HCT116 (cell line): ENCODE measurements around the gene CACNG6. TPM values are rescaled to one million over a fixed set of nuclear protein-coding genes. Genes with fewer than 3 reads are reported as not detected.
A peak's percentile ranks its signal among the peaks of the same experiment; 100 is the strongest.
"Not testable (repeated sequence)": the region's sequence is repeated elsewhere in the genome, so short reads cannot be mapped to it uniquely, and the experiment has no call there.

Experiments used
- ATAC-seq: fragments of 200-7000 bp; cut with Tn5 transposase; 2 replicates; pipeline ENCODE4 v1.9.1; 2020; ENCODE audit warnings: mild to moderate bottlenecking, moderate library complexity
- BruUV-seq: library from RNA; stranded (reverse); fragments of 400-500 nt; replicated peaks from 2 replicates; lab custom pipeline; 2021; lab: Mats Ljungman, UMichigan
- CTCF ChIA-PET: fragments of 300-600 bp; sonication (Branson Sonifier 250); formaldehyde crosslinking; loops from one replicate; lab custom pipeline; 2021; ENCODE audit warnings: antibody characterized with exemption; lab: Charles Lee
- POLR2A ChIA-PET: fragments of 300-600, 350-600 bp; sonication (Branson Sonifier 250); formaldehyde crosslinking; loops from one replicate; lab custom pipeline; 2021; ENCODE audit warnings: antibody characterized with exemption; lab: Charles Lee
- RAD21 ChIA-PET, 2 experiments: fragments of 300-600 bp; sonication (Branson Sonifier 250); formaldehyde crosslinking; loops; one replicate each; lab custom pipeline; 2023; ENCODE audit warnings: low total read pairs in 2 of 2; ENCODE audit not compliant: uncharacterized antibody in 2 of 2, unreplicated experiment in 2 of 2, low non-redundant PET in 1 of 2; lab: Charles Lee
- DNase-seq: peaks from one replicate; pipeline ENCODE4 v3.0.0-alpha.2; 2010; ENCODE audit warnings: low read depth, low spot score
- H2AFZ ChIP-seq: fragments of 200-600 bp; shearing (Covaris generic), sonication (generic); 2 replicates; pipeline ENCODE4 v1.6.1; 2017; ENCODE audit warnings: low read depth, mixed run types, mixed read lengths, antibody characterized with exemption, low read length; ENCODE audit not compliant: poor library complexity, severe bottlenecking
- H3K27ac ChIP-seq: 2 replicates; pipeline ENCODE4 v1.5.1; 2012; ENCODE audit warnings: low read depth, low read length
- H3K27me3 ChIP-seq: fragments of 200-600 bp; sonication (generic); 2 replicates; pipeline ENCODE4 v1.6.1; 2016; ENCODE audit warnings: mixed run types, low read length, mixed read lengths; ENCODE audit not compliant: insufficient read depth
- H3K36me3 ChIP-seq, 2 experiments: fragments of 200-500 bp in 1 of 2; fragments of 200-600 bp in 1 of 2; sonication (Bioruptor generic) in 1 of 2; sonication (generic) in 1 of 2; 2 replicates each; pipeline versions ENCODE4 v1.5.1 to v1.6.1; 2014 to 2016; ENCODE audit warnings: low read length in 2 of 2, inconsistent platforms in 1 of 2, mixed read lengths in 1 of 2, mixed run types in 1 of 2; ENCODE audit not compliant: insufficient read depth in 2 of 2, control insufficient read depth in 1 of 2
- H3K4me1 ChIP-seq, 2 experiments: fragments of 200-600 bp in 1 of 2; sonication (generic) in 1 of 2; 2 replicates each; pipeline versions ENCODE4 v1.5.1 to v1.6.1; 2012 to 2017; ENCODE audit warnings: low read length in 2 of 2, inconsistent platforms in 1 of 2, mild to moderate bottlenecking in 1 of 2, mixed read lengths in 1 of 2, mixed run types in 1 of 2, moderate library complexity in 1 of 2; ENCODE audit not compliant: insufficient read depth in 2 of 2, control insufficient read depth in 1 of 2
- H3K4me2 ChIP-seq: fragments of 200-600 bp; sonication (generic); 2 replicates; pipeline ENCODE4 v1.6.1; 2017; ENCODE audit warnings: mixed run types, low read length, mixed read lengths
- H3K4me3 ChIP-seq, 2 experiments: fragments of 200-600 bp in 1 of 2; sonication (generic) in 1 of 2; replicated peaks in 1 of 2; 2 replicates each; pipeline ENCODE4 v1.5.1; 2011 to 2016; ENCODE audit warnings: low read length in 2 of 2, control low read depth in 1 of 2, low read depth in 1 of 2, mild to moderate bottlenecking in 1 of 2, mixed read lengths in 1 of 2, mixed run types in 1 of 2
- H3K79me2 ChIP-seq: fragments of 200-600 bp; sonication (generic); 2 replicates; pipeline ENCODE4 v1.6.1; 2017; ENCODE audit warnings: mild to moderate bottlenecking, mixed run types, low read length, moderate library complexity, mixed read lengths; ENCODE audit not compliant: insufficient read depth
- H3K9ac ChIP-seq: fragments of 200-600 bp; sonication (generic); 2 replicates; pipeline ENCODE4 v1.6.1; 2016; ENCODE audit warnings: low read length, mixed read lengths
- H3K9me2 ChIP-seq: fragments of 200-600 bp; sonication (generic), shearing (Covaris generic); 2 replicates; pipeline ENCODE4 v1.6.1; 2017; ENCODE audit warnings: mixed run types, mild to moderate bottlenecking, moderate library complexity; ENCODE audit not compliant: insufficient read depth
- H3K9me3 ChIP-seq, 2 experiments: fragments of 200-500 bp in 1 of 2; fragments of 200-600 bp in 1 of 2; sonication (Bioruptor generic) in 1 of 2; sonication (generic) in 1 of 2; 2 replicates each; pipeline ENCODE4 v1.6.1; 2014 to 2017; ENCODE audit warnings: low read length in 2 of 2, mixed read lengths in 2 of 2, inconsistent platforms in 1 of 2, low read depth in 1 of 2, mild to moderate bottlenecking in 1 of 2, mixed run types in 1 of 2, moderate library complexity in 1 of 2; ENCODE audit not compliant: control insufficient read depth in 1 of 2, insufficient read depth in 1 of 2
- H4K20me1 ChIP-seq: fragments of 200-600 bp; sonication (generic), shearing (Covaris generic); 2 replicates; pipeline ENCODE4 v1.6.1; 2017; ENCODE audit warnings: mixed run types, mild to moderate bottlenecking, moderate library complexity; ENCODE audit not compliant: insufficient read depth
- CTCF ChIP-seq, 3 experiments: fragments of 200-600 bp in 1 of 3; sonication (generic) in 1 of 3; IDR thresholded peaks in 2 of 3; conservative IDR thresholded peaks in 1 of 3; 2 replicates each; pipeline ENCODE4 v1.5.1; 2012 to 2017; ENCODE audit warnings: low read depth in 2 of 3, low read length in 2 of 3, antibody characterized with exemption in 1 of 3, borderline replicate concordance in 1 of 3, control low read depth in 1 of 3, mild to moderate bottlenecking in 1 of 3, mixed read lengths in 1 of 3, mixed run types in 1 of 3, moderate library complexity in 1 of 3; ENCODE audit not compliant: insufficient read depth in 1 of 3
- ELF1 ChIP-seq: IDR thresholded peaks from 2 replicates; pipeline ENCODE4 v1.6.1; 2012; ENCODE audit warnings: low read depth, borderline replicate concordance
- RAD21 ChIP-seq: IDR thresholded peaks from 2 replicates; pipeline ENCODE4 v1.6.1; 2012; ENCODE audit warnings: low read depth, mild to moderate bottlenecking
- intact Hi-C: fragments of 100-400 bp; cut with micrococcal nuclease; formaldehyde crosslinking; loops from 2 replicates; pipeline ENCODE4 v1.10.0; 2022
- total RNA-seq: library from RNA; stranded (reverse); gene quantifications from one replicate; pipeline ENCODE4 v1.2.1, GENCODE V29; 2021; ENCODE audit not compliant: unreplicated experiment

CACNG6 gene
- total RNA-seq, 1 experiment from 2014 or later: 0.15 TPM

DNA sequence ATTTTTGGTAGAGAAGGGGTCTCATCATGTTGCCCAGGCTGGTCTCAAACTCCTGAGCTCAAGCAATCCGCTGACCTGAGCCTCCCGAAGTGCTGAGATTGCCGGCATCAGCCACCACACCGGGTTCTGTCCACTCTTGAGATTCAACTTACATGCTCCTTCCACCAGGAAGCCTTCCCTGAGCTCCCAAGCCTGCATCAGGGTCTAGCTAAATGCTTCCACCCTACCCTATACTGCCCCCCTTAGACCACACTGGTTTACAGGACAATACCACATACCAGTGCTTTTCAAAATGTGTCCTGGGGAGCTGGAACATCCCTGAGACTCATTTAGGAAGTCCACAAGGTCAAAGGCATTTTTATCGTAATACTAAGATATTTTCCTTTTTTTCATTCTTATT, 43.8 kb upstream of the CACNG6 start:
- no peak overlapping the region for H3K4me3 ChIP-seq
- no peak overlapping the region for H3K27ac ChIP-seq
- H3K9me3 ChIP-seq: no peaks in the 10 kb centered on the region
- ChIA-PET POLR2A (interaction anchor here (1.6 kb wide), 1 partner anchor 33 kb away, joined by 5 read pairs; no protein-coding TSS in a partner anchor), CTCF (interaction anchor here (0.6 to 1.7 kb wide), 9 partner anchors 8 to 139 kb away, joined by 3 to 13 read pairs (median 3); no protein-coding TSS in a partner anchor), RAD21 (interaction anchor here in 1 of 2 experiments (0.9 to 1.2 kb wide), 2 partner anchors 76 to 139 kb away, joined by 3 read pairs; no protein-coding TSS in a partner anchor)
- DNase-seq (peak; percentile 47), ATAC-seq (peak; percentile 92)
- H3K4me1 ChIP-seq: no peaks in the 10 kb centered on the region
- no TSS peak for BruUV-seq
- no peak overlapping the region for H3K9ac ChIP-seq
- H3K27me3 ChIP-seq: no peaks in the 10 kb centered on the region
- H3K4me2 ChIP-seq: no peak overlapping the region
- intact Hi-C loops: no loop called here
- no peaks in the 10 kb centered on the region for H3K36me3 ChIP-seq
- H3K9me2 ChIP-seq: no peaks in the 10 kb centered on the region
- H2AFZ ChIP-seq: no peak overlapping the region
- no peaks in the 10 kb centered on the region for H4K20me1 ChIP-seq
- H3K79me2 ChIP-seq: no peaks in the 10 kb centered on the region
- no peak for TF ChIP-seq ELF1
- peak; percentile 32 to 51 (median 47); a peak in 5 of 6 replicates for TF ChIP-seq CTCF (IDR thresholded peaks at IDR 0.05 in 2 of 3, conservative IDR thresholded peaks at IDR 0.05 in 1 of 3; ENCODE audit: borderline replicate concordance in 1 of 3, insufficient read depth in 1 of 3, low read depth in 2 of 3, low read length in 2 of 3)
- TF ChIP-seq RAD21: peak; percentile 60
- TF ChIP-seq, all 23 proteins: peak for 2

DNA sequence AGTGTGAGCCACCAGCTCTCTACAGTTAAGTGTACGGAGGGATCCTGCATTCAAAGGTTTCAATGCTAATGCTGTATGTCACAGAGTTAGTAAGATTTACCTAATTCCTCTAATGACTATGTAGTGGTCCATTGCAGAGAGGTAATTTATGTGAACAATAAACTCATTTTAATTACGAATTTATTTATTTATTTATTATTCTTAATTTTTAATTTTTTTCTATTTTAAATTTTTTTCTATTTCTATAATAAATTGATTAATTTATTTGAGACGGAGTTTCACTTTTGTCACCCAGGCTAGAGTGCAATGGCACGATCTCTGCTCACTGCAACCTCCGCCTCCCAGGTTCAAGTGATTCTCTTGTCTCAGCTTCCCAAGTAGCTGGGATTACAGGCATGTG, 42.8 kb upstream of the CACNG6 start:
- POLR2A ChIA-PET: not testable (repeated sequence)

More for the DNA sequence above, 42.8 kb upstream of the CACNG6 start:
- H3K4me3 ChIP-seq, H3K9me3 ChIP-seq, ATAC-seq, H3K4me1 ChIP-seq, H3K36me3 ChIP-seq, H3K27ac ChIP-seq, H3K79me2 ChIP-seq, H3K9me2 ChIP-seq, H2AFZ ChIP-seq, BruUV-seq, H3K9ac ChIP-seq, H4K20me1 ChIP-seq, H3K27me3 ChIP-seq, RAD21 ChIA-PET, H3K4me2 ChIP-seq, DNase-seq, intact Hi-C loops: not testable (repeated sequence)
- CTCF ChIA-PET: interaction anchor here (1.3 to 1.7 kb wide), 3 partner anchors 32 to 95 kb away, joined by 4 to 13 read pairs (median 6); no protein-coding TSS in a partner anchor
